Rectal smooth muscle tissue (tissue), 1 donor: Measurements from ENCODE around the gene TUBGCP6.
"Not testable (repeated sequence)": the region's sequence is repeated elsewhere in the genome, so short reads cannot be mapped to it uniquely, and the experiment has no call there.

ENCODE experiments used
- H3K27ac ChIP-seq: one replicate; pipeline ENCODE4 v1.7.0; 2013; ENCODE audit warnings: low read depth, low read length, inconsistent platforms
- H3K27me3 ChIP-seq: one replicate; pipeline ENCODE4 v1.7.0; 2013; ENCODE audit warnings: low read length; ENCODE audit not compliant: control insufficient read depth, insufficient read depth
- H3K36me3 ChIP-seq: one replicate; pipeline ENCODE4 v1.7.0; 2013; ENCODE audit warnings: low read length; ENCODE audit not compliant: control insufficient read depth, insufficient read depth
- H3K4me1 ChIP-seq: one replicate; pipeline ENCODE4 v1.7.0; 2013; ENCODE audit warnings: low read length; ENCODE audit not compliant: control insufficient read depth, insufficient read depth
- H3K4me3 ChIP-seq: one replicate; pipeline ENCODE4 v1.7.0; 2013; ENCODE audit warnings: low read length
- H3K9ac ChIP-seq: one replicate; pipeline ENCODE4 v1.7.0; 2013; ENCODE audit warnings: low read length

Gene TUBGCP6

DNA sequence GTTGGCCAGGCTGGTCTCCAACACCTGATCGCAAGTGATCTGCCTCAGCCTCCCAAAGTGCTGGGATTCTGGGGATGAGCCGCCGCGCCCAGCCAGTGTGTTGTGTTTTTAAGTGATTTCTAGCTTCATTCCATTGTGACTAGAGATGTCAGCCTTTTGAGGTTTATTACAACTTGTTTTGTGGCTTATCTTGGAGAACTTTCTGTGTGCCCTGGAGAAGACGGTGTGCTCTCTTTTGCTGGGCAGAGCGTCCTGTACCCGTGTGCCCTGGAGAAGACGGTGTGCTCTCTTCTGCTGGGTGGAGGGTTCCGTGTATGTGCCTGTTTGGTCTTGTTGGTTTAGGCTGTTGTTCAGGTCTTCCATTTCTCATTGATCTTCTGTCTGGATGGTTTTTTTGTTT is 31.6 kb downstream of the TUBGCP6 start:
- no peak overlapping the region for H3K4me3 ChIP-seq
- H3K27ac ChIP-seq, result no peak overlapping the region
- no peaks in the 10 kb centered on the region for H3K4me1 ChIP-seq
- H3K36me3 ChIP-seq, result peaks cover 27% of the 10 kb centered on the region
- no peaks in the 10 kb centered on the region for H3K27me3 ChIP-seq
- H3K9ac ChIP-seq, result no peak overlapping the region

DNA sequence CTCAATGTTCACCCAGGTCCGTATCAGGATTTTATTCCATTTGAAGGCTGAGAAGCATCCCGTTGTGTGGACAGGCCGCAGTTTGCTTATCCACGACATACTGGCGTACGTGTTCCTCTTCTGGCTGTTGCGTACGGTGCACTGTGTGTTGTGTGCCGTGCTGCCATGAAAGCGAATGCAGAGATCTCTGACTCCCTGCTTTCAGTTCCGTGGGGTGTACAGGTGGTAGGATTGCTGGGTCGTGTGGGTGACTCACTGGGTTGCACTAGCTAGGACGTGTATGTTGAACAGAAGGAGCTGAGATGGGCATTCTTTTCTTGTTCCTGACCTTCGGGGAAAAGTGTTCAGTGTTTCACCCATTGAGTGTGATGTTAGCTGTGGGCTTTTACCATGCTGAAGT is 33.7 kb downstream of the TUBGCP6 start:
- Histone ChIP-seq H3K4me3 (no peak overlapping the region), H3K27ac (no peak overlapping the region), H3K36me3 (peaks cover 21% of the 10 kb centered on the region), H3K27me3 (no peaks in the 10 kb centered on the region), H3K9ac (no peak overlapping the region), H3K4me1 (no peaks in the 10 kb centered on the region)

DNA sequence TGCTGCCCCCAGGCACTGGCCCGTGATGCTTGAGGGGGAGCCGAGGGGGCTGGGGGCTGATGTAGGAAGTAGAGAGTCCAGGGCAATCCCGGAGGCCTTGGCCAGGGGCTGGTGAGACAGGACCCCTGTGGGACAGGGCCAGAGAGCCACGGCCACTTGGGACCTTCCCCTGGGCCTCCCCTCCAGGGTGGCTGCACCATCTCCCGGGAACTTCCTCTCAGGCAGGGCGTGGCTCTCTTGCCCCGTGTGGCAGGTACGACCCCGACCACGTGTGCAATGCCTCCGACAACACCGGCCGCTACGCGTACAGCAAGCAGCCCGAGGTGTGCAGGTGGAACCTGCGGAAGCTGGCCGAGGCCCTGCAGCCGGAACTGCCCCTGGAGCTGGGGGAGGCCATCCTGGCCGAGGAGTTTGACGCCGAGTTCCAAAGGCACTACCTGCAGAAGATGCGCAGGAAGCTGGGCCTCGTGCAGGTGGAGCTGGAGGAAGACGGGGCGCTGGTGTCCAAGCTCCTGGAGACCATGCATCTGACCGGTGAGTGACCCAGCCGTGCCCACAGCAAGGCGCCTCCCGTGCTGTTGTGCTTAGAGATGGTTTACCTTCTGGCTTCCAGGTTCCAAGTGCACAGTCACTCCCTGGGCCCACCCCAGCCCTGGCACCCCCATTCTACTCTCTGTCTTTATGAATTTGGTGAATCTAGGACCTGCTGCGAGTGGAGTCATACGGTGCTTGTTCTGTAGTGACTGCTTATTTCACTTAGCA is 34.3 kb downstream of the TUBGCP6 start:
- H3K9ac ChIP-seq, result no peak overlapping the region
- H3K27ac ChIP-seq, result no peak overlapping the region
- H3K4me1 ChIP-seq, result no peaks in the 10 kb centered on the region
- H3K4me3 ChIP-seq, result no peak overlapping the region
- peaks cover 15% of the 10 kb centered on the region for H3K36me3 ChIP-seq
- no peaks in the 10 kb centered on the region for H3K27me3 ChIP-seq

DNA sequence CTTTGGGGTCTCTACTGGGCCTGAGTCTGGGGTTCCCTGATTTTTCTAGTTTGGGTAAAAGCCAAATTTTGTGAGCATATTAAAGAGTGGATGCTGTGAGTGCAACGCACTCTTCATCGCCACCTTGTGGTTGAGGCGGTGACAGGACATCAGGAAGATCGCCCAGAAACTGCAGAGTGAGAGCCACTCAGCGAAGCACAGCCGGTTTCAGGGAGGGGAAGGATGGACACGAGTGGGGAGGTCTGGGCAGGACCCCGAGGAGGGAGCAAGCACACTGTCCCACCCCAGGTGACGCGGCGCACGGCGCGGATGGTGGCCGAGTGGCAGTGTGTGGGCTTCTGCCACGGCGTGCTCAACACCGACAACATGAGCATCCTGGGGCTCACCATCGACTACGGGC is 34.9 kb downstream of the TUBGCP6 start:
- peaks cover 10% of the 10 kb centered on the region for H3K36me3 ChIP-seq
- no peak overlapping the region for H3K27ac ChIP-seq
- no peak overlapping the region for H3K9ac ChIP-seq
- no peaks in the 10 kb centered on the region for H3K27me3 ChIP-seq
- H3K4me3 ChIP-seq, result no peak overlapping the region
- no peaks in the 10 kb centered on the region for H3K4me1 ChIP-seq

DNA sequence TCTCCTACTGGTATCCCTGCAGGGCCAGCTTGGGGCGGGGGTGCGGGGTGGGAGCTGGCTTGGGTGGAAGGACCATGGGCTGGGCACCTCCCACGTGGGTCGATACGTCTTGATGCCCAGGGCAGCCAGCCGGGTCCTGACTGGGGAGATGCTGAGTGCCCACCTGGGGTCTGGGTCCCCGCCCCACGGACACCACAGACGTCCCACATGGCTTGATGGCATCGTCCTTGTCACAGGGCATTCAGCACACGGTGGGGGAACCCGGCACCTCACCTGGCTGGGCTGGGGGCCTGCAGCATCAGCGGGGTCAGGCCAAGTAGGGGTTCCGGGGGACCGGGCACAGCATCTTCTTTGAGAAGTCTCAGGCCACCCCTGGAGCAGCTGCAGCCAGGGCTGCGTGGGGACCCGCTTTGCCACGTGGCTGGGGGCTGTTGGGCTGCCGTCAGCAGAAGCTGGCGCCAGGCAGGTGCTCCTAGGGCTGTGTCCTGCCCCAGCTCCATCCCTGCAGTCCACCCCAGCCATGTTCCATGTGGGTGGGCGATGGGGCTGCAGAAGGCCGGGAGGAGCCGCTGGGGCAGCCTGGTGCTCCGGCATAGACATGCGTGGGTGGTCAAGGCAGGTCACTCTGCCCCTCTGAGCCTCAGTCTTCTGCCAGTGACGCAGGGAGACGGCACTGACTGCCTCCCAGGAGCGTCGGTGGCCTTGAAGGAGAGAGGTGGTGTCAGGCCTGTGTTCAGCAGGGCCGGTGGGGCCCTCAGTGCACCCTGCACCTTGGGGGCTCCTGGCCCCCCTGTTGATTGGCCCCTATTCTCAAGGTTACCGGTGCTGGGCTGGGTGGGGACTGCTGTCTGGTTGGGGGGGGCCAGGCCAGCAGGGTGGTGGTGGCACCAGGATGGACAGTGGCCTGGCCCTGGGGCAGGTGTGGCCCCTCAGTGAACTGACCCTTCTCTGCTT is 35.6 kb downstream of the TUBGCP6 start:
- H3K27ac ChIP-seq, result no peak overlapping the region
- H3K9ac ChIP-seq, result no peak overlapping the region
- peaks cover 7% of the 10 kb centered on the region for H3K36me3 ChIP-seq
- no peaks in the 10 kb centered on the region for H3K27me3 ChIP-seq
- no peaks in the 10 kb centered on the region for H3K4me1 ChIP-seq
- H3K4me3 ChIP-seq, result no peak overlapping the region

DNA sequence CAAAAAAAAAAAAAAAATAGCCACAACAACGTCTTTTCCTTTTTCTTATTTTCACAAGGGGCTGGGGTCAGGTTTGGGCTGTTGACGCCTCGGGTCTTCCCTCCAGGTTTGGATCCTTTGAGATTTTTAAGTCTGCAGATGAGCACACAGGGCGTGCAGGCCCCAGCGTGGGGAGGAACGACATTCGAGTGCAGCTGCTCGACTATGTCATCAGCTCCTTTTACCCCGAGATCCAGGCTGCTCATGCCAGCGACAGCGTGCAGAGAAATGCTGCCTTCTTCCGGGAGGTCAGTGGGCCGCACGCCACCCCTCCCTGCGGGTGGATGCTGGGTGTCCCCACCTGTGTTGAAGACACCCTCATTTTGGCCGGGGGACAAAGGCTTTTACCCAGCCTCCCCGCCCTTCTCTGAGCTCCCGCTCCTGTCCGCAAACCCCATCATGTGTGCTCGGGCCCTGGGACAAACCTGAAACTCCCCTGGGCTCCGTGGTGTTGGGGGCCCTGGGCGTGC is 36.3 kb downstream of the TUBGCP6 start:
- no peak overlapping the region for H3K27ac ChIP-seq
- H3K4me3 ChIP-seq, result no peak overlapping the region
- H3K27me3 ChIP-seq, result no peaks in the 10 kb centered on the region
- H3K9ac ChIP-seq, result no peak overlapping the region
- H3K36me3 ChIP-seq, result peaks cover 7% of the 10 kb centered on the region
- no peaks in the 10 kb centered on the region for H3K4me1 ChIP-seq

DNA sequence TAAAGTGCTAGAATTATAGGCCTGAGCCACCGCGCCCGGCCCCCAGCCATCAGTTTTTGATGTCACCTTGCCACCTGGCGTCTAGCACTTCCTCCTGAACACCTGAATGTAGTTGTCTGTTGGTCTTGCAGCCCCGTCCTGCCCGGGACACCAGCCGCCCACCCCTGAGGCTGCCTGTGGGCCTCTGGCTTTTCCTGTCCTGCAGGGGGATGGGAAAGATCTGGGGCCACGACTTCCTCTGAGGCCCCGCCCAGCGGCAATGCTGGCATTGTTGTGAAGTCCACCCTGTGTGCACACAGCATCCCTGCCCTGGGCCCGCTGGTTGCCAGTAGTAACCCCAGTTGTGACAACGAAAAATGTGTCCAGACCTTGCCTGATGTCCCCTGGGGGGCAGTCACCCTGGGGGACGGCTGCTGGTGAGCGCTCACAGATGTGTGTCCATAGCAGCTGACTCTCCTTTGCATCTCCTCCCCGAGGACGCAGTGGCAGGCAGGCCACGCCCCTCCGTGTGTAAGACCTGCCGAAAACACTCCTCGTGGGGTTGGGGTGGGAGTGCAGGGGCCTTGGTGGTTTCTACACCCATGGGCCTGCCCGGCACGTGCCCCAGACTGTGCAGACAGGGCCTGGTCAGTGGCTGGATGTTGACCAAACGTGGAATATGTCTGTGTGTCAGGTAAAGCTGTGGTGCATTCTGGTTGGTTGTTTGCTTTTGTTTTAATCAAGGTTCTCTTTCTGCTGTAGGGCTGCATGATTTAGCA is 37.3 kb downstream of the TUBGCP6 start:
- H3K9ac ChIP-seq, result no peak overlapping the region
- peaks cover 7% of the 10 kb centered on the region for H3K36me3 ChIP-seq
- no peaks in the 10 kb centered on the region for H3K27me3 ChIP-seq
- H3K4me1 ChIP-seq, result no peaks in the 10 kb centered on the region
- no peak overlapping the region for H3K4me3 ChIP-seq
- no peak overlapping the region for H3K27ac ChIP-seq

DNA sequence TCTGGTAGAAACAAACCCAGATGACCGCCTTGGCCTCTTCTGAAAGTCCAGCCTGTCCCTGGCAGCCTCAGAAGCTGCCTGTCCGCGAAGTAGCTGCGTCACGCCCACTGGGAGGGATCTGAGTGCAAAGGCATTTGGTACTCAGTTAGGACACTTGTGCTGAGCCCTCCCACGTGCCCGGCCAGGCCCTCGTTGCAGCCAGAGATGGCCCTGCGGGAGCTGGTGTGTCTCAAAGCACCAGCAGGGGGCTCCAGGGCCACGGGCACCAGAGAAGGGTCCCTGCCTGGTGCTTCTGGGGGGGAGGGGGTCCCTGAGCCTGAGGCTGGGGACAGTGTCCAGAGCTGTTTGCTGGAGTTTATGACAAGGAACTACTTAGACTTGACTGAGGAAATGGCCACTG is 38.2 kb downstream of the TUBGCP6 start:
- no peak overlapping the region for H3K27ac ChIP-seq
- H3K4me1 ChIP-seq, result peaks cover 6% of the 10 kb centered on the region
- no peak overlapping the region for H3K4me3 ChIP-seq
- no peaks in the 10 kb centered on the region for H3K27me3 ChIP-seq
- H3K36me3 ChIP-seq, result peaks cover 7% of the 10 kb centered on the region
- H3K9ac ChIP-seq, result no peak overlapping the region

DNA sequence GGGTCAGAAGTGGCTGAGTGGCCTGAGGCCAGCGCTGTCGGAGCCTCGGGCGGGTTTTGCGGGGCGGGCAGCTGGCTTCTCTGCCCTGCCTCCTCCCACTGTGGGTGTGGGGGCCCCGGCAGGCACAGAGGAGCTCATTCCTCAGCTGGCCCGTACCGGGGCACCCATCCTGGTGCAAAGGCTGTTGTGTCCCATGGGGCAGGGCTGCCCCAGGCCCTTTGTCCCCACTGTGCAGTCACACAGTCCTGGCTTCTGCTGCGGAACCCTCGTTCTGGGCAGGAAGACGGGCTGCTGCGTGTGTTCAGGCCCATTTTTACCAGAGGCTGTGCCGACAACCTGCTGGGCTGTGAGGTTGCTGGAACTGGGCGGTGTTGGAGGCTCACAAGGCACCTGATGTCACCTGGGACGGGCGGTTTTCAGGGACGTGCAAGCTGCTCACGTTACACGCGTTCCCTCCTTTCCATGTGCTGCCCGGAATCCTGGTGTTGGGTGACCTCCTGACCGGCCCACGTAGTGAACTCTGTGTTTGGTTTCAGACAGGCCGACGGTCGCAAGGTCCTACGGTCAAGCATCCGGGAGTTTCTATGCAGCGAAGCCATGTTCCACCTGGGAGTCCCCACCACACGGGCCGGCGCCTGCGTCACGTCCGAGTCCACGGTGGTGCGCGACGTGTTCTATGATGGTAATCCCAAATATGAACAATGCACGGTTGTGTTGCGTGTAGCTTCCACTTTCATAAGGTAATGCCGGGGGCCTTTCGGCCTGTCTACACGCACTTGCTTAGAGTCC is 38.8 kb downstream of the TUBGCP6 start:
- no peaks in the 10 kb centered on the region for H3K27me3 ChIP-seq
- no peak overlapping the region for H3K9ac ChIP-seq
- no peak overlapping the region for H3K4me3 ChIP-seq
- H3K27ac ChIP-seq, result no peak overlapping the region
- peaks cover 6% of the 10 kb centered on the region for H3K4me1 ChIP-seq
- peaks cover 4% of the 10 kb centered on the region for H3K36me3 ChIP-seq

DNA sequence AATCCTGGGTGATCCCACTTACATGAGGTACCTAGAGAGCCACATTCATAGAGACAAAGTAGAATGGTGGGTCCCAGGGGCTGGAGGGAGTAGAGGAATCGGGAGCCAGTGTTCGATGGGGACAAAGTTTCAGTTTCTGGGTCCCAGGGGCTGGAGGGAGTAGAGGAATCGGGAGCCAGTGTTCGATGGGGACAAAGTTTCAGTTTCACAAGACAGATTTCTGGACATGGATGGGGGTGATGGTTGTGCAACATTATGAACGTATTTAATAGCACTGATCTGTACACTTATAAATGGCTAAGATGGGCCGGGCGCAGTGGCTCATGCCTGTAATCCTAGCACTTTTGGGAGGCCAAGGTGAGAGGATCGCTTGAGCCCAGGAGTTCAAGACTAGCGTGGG is 39.8 kb downstream of the TUBGCP6 start:
- not testable (repeated sequence) for H3K36me3 ChIP-seq, H3K27me3 ChIP-seq, H3K4me1 ChIP-seq, H3K27ac ChIP-seq, H3K4me3 ChIP-seq, H3K9ac ChIP-seq

DNA sequence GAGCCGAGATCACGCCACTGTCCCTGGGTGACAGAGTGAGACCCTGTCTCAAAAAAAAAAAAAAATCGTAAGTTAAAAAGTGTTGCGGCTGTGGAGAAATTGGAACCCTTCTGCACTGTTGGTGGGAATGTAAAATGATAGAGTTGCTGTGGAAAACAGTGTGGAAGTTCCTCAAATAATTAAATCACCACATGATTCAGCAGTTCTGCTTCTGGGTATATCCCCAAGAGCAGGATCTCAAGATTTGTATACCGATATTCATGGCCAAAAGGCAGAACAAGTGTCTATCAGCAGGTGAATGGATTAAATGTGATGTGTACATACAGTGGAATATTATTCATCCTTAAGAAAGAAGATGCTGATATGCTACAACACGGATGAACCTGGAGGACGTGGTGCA is 40.3 kb downstream of the TUBGCP6 start:
- peaks cover 4% of the 10 kb centered on the region for H3K36me3 ChIP-seq
- H3K4me1 ChIP-seq, result peaks cover 11% of the 10 kb centered on the region
- no peaks in the 10 kb centered on the region for H3K27me3 ChIP-seq
- no peak overlapping the region for H3K4me3 ChIP-seq
- no peak overlapping the region for H3K9ac ChIP-seq
- no peak overlapping the region for H3K27ac ChIP-seq
